Middle frontal gyrus (tissue), 1 donor: ENCODE measurements around the gene THOC1.

Experiments used
- DNase-seq: peaks from one replicate; pipeline ENCODE4 v3.0.0-alpha.2; 2015; ENCODE audit warnings: low spot score; ENCODE audit errors: extremely low spot score

The THOC1 gene

DNA sequence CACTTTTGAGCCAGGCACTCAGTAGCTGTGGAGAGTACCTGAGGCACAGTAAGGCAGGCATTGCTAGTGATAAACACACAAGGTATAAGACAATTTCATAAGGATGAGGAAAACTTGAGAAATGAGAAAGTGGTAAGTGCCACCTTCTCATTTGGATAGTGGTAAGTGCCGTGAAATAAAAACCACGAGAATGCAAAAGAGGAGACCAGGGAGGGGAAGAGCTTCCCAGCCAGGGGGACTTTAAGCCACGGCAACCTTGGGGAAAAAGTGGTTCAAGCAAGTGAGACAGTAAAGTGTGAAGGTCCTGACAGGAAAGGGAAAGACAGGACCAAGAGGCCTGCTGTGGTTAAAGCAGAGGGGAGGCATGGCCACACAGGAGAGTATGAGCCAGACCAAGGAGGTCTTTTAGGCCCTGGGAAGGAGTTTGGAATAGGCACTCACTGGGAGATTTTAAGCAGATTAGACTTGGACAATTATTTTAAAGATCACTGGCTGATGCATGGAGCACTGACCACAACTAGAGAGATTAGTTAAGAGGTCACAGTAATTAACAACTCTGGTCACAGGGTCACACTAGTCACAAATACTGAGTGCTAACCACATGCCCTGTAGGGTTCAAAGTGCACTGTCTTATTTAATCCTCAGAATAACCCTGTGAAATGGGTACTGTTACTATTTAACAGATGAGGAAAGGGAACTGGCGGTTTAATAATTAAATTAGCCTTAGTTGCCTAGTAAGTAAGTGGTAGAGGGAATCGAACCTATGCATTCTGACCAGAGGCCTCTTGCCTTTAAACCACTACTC lies 50.1 kb downstream of the THOC1 start:
- no peak for DNase-seq

DNA sequence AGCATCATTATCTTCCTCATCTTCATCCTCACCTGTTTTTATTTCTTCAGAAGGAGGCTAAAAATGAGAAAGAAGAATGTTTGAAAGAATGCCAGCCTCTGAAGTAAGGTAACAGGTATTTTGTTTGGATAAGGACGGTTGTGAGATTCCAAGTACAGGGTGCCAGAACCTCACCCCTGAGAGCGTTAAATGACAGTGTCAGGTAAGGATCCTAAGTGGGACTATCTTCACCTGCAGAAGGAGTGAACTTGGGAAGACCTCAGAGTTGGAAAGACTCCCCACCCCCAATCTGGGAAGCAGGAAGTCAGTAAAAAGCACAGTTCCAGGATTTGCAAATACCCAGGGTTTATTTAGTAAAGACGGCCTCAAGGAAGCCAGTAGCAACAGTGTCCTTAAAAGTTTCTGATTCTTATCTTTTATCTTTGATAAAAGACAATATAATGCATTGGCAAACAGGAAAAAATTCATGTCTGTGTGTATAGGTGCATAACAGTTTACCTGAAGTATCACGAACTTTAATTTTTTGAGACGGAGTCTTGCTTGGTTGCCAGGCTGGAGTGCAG lies 52.3 kb downstream of the THOC1 start:
- no peak for DNase-seq

DNA sequence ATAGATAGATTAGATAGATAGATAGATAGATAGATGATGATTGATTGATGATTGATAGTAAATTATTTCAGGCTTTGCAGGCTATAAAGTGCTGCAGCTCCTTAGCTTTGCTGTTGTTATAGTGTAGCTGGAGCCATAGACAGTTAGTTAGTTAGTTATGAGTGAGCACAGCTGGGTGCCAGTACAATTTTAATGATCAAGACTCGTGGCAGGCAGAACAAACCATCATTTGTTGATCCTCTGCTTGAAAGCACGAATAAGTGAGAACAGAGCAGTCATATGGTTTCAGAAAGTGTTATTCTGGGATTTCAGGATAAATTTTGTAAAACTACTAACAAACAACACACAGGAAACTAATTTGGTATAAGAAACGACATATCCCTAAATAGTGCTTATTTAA lies 53.9 kb downstream of the THOC1 start:
- no peak for DNase-seq

DNA sequence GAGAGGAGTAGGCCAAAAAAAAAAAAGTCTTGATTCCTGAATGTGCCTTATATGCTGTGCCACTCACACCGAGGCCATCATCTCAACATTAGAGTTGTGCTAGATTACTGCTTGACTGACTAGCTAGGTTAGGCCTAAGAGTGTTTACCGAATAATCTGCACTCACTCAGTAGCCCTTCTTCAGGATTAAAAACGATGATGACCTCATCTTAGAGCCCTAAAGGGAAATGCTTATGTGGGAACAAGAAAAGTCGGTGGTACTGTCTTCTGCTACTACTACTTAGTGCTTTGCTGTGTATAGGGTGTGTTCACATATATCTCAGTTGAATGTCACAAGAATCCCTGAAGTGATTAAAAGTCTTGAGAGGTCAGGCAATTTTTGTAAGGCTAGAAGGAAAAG lies 54.3 kb downstream of the THOC1 start:
- no peak for DNase-seq

DNA sequence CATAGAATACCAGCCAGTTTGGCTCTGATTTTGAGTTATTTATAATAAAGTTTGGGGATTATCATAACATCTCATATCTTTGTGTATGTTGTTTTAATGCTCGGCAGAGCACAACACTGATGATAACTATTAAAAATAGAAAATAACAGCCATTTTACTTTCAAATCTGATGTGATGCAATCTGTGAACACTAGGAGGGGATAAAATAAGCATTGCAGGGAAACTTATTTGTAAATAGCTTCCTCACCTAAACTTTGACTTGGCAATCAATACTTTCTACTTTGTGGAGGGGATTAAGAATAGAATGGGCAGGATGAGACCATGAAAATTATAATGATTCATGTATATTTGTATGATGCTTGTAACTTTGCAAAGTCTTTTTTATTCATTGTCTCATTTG lies 55.1 kb downstream of the THOC1 start:
- no peak for DNase-seq

DNA sequence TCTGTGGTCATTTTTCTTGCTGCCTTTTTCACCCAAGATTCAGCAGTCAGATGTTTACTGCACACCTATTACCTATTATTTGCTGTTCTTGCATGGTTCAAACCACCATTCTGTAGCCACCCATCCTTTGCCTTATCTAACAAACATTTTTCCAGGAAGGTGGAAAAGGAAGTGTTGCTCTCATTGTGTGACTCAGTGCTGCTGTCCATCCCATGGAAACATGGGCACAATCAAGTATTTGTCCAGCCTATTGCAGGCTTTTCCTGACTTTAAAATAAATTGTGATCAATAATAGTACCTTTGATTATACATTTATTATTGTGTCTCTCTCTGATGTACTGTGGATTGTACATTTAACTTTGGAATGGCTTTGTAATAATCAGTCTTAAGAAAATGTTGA lies 56.3 kb downstream of the THOC1 start:
- DNase-seq, result no peak

DNA sequence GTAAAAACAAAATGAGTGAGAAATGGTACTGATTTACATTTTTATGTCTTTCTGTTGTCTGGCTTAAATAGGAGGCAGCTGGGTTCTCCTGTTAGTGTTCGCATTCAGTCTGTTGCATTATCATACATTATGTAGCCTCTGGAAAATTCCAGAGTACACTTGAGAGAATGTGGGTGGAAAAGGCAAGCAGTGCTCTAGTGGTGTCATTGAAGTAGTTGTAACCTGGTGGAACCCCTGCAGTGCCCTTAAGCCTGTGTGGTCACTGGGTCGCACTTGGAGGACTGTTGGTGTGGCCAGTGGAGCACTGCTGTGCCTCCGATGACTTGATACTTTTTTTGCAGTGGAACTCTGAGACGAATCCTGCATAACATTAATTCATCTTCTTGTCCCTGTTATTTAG lies 57.1 kb downstream of the THOC1 start:
- DNase-seq, result no peak

DNA sequence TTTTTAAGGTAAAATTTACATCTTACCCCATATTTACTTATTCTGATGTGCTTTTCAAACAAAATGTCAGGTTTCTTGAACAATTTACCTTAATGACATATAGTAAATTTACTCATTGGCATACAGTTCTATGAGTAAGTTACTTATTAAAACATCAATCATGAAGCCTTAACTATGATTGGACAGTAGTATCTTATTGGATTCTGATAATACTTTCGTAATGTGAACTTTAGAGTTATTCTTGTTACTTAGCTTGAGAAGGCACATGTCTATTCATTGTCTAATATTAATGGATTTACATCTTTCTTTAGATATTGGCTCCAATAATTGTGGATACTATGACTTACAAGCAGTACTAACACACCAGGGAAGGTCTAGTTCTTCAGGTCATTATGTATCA lies 57.8 kb downstream of the THOC1 start:
- DNase-seq, result no peak

DNA sequence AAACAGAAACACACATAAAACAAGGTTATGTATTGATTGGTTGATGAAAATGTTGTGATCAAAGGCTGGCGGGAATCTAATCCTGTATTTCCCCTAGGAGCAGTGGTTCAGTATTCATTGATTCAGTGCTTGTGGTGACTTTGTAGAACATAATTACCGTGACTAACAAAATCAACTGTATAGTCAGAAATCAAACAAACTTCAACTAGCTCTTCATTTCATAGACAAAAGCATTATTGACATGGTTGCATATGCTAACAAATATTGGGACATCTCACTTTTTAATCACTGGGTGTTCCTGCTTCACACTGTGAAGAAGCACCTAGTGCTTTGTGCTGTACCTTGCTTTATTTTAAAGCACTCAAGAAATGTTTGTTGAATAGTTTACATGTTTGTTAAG lies 68.1 kb downstream of the THOC1 start:
- DNase-seq, result no peak

DNA sequence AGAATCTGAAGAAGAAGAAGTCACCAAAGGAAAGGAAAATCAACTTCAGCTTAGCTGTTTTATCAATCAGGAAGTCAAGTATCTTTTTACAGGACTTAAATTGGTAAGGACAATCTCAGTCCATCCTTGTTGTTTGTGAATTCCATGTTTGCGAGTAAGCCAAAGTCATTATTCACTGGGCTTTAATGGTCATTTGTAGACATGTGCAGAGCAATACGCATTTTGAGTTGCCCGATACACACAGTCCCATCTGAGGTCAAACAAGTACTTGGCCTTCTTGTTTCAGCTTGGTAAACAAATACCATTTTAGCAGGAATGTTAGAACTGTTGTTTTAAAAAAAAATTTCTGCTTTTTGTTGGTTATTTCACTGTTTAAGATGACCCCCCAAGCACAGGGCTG lies 68.6 kb downstream of the THOC1 start:
- no peak for DNase-seq

DNA sequence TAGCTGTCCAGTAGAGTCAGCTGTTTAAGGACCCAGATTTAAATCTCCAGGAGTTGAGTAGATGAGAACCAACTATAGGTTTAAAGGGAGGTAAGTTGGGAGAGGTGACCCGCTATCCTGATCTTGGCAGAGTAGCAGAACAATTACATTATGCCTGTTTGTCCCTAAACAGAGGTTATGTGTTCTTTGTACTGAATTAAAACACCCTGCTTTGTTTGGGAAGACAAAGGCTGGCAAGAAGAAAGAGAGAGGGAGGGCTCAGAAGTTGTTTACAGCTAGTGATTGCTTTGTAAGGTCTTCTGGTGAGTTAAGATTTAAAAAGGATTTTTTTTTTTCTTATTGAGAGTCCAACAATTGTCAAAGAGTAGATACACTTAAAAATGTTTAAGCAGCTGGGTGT lies 72.2 kb downstream of the THOC1 start:
- no peak for DNase-seq

DNA sequence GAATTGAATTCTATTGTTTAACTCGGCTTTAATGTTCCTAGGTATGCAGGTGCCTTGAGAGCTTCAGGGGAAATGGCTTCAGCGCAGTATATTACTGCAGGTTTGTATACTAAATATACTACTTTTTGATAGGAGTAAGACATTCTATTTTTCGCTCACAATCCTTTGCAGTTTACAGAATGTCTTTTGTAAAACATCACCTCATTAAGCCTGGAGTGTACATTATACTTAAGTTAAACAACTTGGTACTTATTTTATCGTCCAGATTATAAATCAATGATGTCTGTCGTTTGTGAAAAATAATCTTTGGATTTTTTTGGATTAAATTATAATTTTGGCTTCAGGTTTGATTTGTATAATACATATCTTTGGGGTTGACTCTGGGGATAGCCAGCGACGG lies 75.0 kb downstream of the THOC1 start:
- DNase-seq, result no peak

DNA sequence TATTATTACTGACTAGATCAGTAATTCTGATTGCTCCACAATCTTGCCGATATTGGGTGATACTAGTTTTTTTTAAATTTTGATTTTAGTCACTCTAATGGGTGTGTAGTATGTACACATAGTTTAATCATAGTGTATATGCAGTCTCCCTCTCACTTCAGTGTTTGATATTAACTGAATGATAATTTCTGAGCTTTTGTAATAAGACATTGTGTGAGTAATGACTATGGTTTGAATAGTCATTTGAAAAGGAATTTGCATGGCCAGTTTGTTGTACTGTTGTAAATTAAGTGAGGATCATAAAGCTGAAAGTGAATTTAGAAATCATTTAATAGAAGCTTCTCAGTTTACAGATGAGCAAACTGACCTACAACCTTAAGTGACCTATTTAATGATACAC lies 76.1 kb downstream of the THOC1 start:
- DNase-seq, result no peak

DNA sequence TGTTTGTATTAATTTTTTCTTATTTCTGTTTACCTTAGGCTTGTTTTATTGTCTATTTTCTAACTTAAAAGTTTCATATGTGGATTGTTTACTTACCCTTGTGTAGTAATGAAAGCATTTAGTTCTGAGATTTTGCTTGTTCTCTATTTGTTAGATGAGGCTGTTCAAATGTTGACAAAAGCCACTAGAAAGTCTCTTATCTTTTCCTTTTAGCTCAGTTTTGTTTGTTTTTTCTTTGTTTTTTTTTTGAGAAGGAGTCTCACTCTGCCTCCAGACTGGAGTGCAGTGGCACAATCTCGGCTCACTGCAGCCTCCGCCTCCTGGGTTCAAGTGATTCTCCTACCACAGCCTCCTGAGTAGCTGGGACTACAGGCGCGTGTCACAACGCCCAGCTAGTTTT lies 78.6 kb downstream of the THOC1 start:
- no peak for DNase-seq

DNA sequence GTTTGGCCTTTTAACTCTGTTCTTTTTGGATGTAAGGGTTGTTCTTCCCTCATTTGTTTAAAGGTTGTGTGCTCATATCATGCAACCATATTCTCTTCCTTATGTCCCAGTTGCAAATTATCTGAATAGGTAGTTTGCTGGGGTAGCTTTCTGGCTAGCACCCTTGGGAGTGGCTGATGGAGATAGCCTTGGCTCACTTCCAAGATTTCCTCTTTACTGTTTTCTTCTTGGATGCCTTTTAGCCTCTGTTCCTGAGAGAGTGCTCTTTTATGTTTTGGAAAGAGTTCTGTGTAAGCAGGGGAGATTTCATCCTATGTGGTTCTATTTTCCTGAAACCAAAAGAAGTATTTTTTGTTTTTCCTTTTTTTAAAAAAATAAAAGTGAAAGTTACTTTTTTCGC lies 84.1 kb downstream of the THOC1 start:
- DNase-seq, result no peak

DNA sequence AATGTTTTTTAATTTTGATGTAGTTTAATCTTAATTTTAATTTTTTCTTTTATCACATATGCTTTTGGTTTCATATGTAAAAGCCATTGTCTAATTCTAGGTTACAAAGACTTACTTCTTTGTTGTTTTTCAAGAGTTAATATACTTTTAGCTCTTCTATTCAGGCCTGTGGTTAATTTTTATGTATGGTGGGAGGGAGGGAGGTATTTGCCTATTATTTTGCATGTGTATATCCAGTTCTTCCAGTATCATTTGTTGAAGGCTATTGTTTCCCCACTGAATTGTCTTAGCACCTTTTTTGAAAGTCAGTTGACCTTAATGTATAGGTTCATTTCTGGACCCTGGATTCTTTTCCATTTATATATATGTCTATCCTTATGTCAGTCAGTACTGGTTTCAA lies 86.1 kb downstream of the THOC1 start:
- no peak for DNase-seq

DNA sequence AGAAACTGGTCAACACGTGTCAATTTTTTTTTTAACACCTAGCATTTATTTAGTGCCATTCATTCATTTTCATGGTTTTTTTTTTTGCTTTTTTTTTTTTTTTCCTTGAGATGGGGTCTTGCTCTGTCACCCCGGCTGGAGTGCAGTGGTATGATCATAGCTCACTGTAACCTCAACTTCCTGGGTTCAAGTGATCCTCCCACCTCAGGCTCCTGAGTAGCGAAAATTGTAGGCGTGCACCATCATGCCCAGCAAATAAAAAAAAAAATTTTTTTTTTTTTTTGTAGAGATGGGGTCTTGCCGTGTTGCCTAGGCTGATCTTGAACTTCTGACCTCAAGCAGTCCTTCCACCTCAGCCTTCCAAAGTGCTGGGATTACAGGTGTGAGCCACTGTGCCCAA lies 88.3 kb downstream of the THOC1 start:
- no peak for DNase-seq

DNA sequence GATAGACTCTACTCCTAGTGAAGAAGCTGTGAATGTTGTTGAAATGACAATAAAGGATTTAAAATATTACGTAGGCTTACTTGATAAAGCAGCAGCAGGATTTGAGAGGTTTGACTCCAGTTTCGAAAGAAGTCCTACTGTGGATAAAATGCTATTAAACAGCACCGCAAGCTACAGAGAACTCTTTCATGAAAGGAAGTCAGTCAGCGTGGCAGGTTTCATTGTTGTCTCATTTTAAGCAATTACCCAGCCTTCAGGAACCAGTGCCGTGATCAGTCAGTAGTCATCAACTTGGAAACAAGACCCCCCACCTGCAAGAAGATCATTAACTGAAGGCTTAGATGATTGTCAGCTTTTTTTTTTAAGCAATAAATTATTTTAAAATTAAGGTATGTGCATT lies 95.5 kb downstream of the THOC1 start:
- no peak for DNase-seq
